Activated CD4-positive, alpha-beta T cell treated with anti-CD3 and anti-CD28 coated beads for 48 hours (primary cell): ENCODE measurements around the gene NGF.

ENCODE experiments used
- DNase-seq: peaks from one replicate; pipeline ENCODE4 v3.0.0-alpha.2; 2020

The NGF gene

GRCh38 chr1:115307661-115308060 lies 30.4 kb downstream of the NGF start:
- DNase-seq, result no peak

GRCh38 chr1:115306146-115306545 lies 31.9 kb downstream of the NGF start:
- DNase-seq, result no peak

- DNase-seq, result no peak
These were observed 34.7 kb downstream of the NGF start for GRCh38 chr1:115303364-115303763.

GRCh38 chr1:115302390-115302961 lies 35.6 kb downstream of the NGF start:
- no peak for DNase-seq

- DNase-seq, result no peak
These were observed 36.5 kb downstream of the NGF start for GRCh38 chr1:115301438-115302020.

GRCh38 chr1:115300087-115300876 lies 37.8 kb downstream of the NGF start:
- DNase-seq, result no peak

- DNase-seq, result no peak
These were observed 38.8 kb downstream of the NGF start for GRCh38 chr1:115299266-115299665.

GRCh38 chr1:115296981-115297380 lies 41.1 kb downstream of the NGF start:
- no peak for DNase-seq

- no peak for DNase-seq
These were observed 41.9 kb downstream of the NGF start for GRCh38 chr1:115295904-115296696.

- no peak for DNase-seq
These were observed 44.1 kb downstream of the NGF start for GRCh38 chr1:115293899-115294298.

- DNase-seq, result no peak
These were observed 45.0 kb downstream of the NGF start for GRCh38 chr1:115293006-115293405.

- no peak for DNase-seq
These were observed 46.3 kb downstream of the NGF start for GRCh38 chr1:115291741-115292140.

- DNase-seq, result no peak
These were observed 48.1 kb downstream of the NGF start for GRCh38 chr1:115289940-115290339.

- no peak for DNase-seq
These were observed 49.4 kb downstream of the NGF start for GRCh38 chr1:115288591-115289198.

GRCh38 chr1:115286431-115287205 lies 51.4 kb downstream of the NGF start:
- no peak for DNase-seq

GRCh38 chr1:115284209-115284608 lies 53.8 kb downstream of the NGF start:
- DNase-seq, result no peak

- DNase-seq, result no peak
These were observed 54.3 kb downstream of the NGF start for GRCh38 chr1:115283681-115284146.

GRCh38 chr1:115283249-115283648 lies 54.8 kb downstream of the NGF start:
- no peak for DNase-seq

GRCh38 chr1:115282807-115283208 lies 55.2 kb downstream of the NGF start:
- no peak for DNase-seq

GRCh38 chr1:115281143-115281542 lies 56.9 kb downstream of the NGF start:
- no peak for DNase-seq

- peak; percentile 21 for DNase-seq
These were observed 58.0 kb downstream of the NGF start for GRCh38 chr1:115280064-115280463.

- no peak for DNase-seq
These were observed 59.8 kb downstream of the NGF start for GRCh38 chr1:115278211-115278610.
